ENCODE results near the gene ILKAP. TPM values are rescaled to one million over a fixed set of nuclear protein-coding genes. Genes with fewer than 3 reads are reported as not detected.

Gene ILKAP
- polyA plus RNA-seq (ENCODE audit: insufficient read length): 60.8 TPM
- long read RNA-seq, donor 1, transcript ILKAP-201 (12 exons, 1,490 nt): major isoform, 18 of 21 reads
- long read RNA-seq, donor 1, partial matches to known transcripts: 0 of 21 reads
- long read RNA-seq, donor 1, other reads (novel, unspliced or antisense): 0 of 21 reads
- long read RNA-seq, donor 2, transcript ILKAP-201 (12 exons, 1,490 nt): major isoform, 15 of 20 reads
- long read RNA-seq, donor 2, partial matches to known transcripts: 0 of 20 reads
- long read RNA-seq, donor 2, other reads (novel, unspliced or antisense): 0 of 20 reads
- long read RNA-seq, donor 3, transcript ILKAP-201 (12 exons, 1,490 nt): major isoform, 7 of 11 reads
- long read RNA-seq, donor 3, partial matches to known transcripts: 0 of 11 reads
- long read RNA-seq, donor 3, other reads (novel, unspliced or antisense): 0 of 11 reads
- long read RNA-seq, donor 4, partial matches to known transcripts: 0 of 1 reads
- long read RNA-seq, donor 4, other reads (novel, unspliced or antisense): 0 of 1 reads
- long read RNA-seq, donor 5, transcript ILKAP-201 (12 exons, 1,490 nt): major isoform, 26 of 30 reads
- long read RNA-seq, donor 5, partial matches to known transcripts: 0 of 30 reads
- long read RNA-seq, donor 5, other reads (novel, unspliced or antisense): 0 of 30 reads
- long read RNA-seq, donor 6, transcript ILKAP-201 (12 exons, 1,490 nt): major isoform, 10 of 13 reads
- long read RNA-seq, donor 6, partial matches to known transcripts: 0 of 13 reads
- long read RNA-seq, donor 6, other reads (novel, unspliced or antisense): 0 of 13 reads
- long read RNA-seq, donor 7, transcript ILKAP-201 (12 exons, 1,490 nt): major isoform, 22 of 27 reads
- long read RNA-seq, donor 7, partial matches to known transcripts: 0 of 27 reads
- long read RNA-seq, donor 7, other reads (novel, unspliced or antisense): 0 of 27 reads
- long read RNA-seq, donor 8, partial matches to known transcripts: 0 of 5 reads
- long read RNA-seq, donor 8, other reads (novel, unspliced or antisense): 0 of 5 reads

DNA sequence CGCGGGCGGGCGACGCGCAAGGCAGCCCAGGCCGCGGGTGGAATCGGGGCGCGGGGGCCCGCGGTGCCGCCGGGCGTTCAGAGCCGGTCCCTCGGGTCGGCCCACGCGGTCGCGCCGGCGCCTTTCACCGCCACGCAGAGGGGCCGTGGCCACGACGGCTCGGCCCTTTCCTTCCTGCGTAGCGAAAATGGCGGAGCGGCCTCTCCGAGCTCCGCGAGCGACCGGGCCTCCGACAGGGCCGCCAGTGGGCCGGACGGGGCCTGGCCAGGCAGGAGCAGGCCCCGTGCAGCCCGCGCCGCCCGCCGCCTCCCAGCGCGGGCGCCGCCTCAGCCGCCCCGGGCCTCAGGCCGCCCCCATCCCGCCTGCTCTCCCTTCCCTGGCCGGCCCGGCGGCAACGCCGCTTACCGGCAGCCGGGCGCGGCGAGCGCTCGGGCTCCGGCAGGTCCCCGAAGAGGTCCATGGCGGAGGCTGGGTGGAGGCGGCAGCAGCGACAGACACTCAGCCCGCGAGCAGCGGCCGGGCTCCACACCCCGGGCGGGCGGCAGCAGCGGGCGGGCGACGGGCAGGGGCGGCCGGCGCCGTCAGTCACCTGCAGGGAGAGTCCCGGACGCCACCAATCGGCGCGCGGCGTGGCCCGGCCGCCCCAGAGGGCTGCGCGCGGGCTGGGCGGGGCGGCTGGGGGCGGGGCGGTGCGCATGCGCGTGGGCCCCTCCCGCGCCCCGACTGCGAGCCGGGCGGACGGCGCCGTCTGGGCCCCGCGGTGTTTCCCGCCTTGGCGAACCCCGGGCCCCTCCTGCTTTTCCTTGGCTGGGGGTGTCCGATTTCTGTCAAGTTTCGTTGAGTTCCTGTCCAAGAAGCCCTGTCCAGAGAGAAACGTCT is at the start of gene ILKAP:
TSS of gene ILKAP (minus strand) at position 602 of the 879 bp plus-strand sequence. CDS start at position 460, 142 bp downstream.
- peak; percentile 83 for DNase-seq

DNA sequence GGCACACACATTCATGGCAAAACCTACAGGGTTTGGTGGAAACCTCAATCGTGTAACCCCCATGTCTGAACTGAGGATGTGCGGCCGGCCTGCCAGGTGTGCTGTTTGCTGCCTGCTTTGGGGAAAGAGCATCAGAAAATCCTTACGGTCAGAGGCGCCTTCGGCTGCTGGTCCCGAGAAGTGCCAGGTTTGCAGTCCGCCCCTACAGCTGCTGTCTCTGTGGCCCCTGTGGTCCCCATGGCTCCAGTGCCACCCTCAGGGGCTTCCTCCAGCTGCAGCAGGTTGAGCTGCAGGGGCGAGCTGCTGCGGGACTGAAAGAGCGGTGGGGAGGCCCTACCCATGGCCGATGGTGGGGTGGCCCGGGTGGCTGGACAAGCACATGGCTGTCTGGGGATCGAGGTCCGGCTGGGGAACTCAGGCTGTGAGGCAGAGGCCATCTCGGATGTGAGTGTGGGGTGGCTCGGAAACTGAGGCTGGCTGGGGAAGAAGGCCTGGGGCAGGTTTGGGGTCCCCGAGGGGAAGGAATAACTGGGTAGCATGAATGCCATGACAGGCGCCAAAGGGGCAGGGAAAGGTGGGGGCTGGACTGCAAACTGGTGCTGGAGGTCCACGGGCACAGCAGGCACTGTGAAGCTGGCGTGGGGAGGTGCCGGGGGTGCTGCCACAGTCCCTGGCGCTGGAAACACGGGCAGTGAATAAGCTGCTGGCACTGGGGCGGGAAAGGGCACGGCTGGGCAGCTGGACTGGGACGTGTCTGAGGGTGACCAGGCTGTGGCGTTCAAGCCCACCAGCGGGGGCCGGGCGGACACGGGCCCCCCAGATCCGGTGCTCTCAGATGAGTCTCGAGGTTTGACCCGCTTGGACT is 49.5 kb upstream of the ILKAP start:
- DNase-seq: no peak

DNA sequence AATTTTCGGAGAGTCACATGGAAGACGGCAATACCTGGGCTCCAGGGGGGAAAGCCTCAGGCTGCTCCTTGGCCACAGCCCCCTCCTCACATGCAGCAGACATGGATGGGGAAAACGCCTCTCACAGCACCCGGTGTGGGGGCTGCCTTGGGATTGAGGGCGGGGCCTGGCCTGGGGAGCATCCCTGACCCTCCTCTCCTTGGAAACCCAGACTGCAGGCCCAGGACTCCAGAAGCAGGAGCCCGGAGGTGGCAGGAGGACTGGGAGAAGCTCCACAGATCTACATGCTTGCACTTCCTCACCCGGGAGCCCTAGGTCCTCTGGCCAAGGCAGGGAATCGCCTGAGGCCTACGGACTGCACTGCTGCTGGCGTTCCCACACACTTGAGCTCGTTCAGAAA is 48.5 kb upstream of the ILKAP start:
- DNase-seq: no peak

- no peak for DNase-seq
Observed at GRCh38 chr2:238251331-238251730, 47.8 kb upstream of the ILKAP start.

DNA sequence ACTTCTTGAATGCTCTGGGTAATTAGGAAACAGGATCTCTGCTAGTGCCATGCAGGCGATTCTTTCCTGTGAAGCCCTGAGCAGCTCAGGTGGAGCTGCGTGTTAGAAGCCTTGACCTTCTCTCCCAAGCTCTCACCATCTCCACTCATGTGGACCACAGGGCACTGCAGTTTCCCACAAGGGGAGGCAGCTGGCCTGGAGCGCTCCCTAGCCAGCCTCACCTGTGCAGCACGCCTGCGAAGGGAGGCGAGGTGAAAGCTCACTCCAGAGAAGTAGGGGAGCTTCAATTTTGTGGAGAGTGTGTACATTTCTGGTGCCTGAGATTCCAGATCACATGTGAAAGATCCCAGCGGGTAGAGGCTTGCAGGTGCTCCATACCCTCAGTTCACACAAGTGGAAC is 47.4 kb upstream of the ILKAP start:
- DNase-seq: no peak

- no peak for DNase-seq
Observed at GRCh38 chr2:238247841-238248453, 44.5 kb upstream of the ILKAP start.

DNA sequence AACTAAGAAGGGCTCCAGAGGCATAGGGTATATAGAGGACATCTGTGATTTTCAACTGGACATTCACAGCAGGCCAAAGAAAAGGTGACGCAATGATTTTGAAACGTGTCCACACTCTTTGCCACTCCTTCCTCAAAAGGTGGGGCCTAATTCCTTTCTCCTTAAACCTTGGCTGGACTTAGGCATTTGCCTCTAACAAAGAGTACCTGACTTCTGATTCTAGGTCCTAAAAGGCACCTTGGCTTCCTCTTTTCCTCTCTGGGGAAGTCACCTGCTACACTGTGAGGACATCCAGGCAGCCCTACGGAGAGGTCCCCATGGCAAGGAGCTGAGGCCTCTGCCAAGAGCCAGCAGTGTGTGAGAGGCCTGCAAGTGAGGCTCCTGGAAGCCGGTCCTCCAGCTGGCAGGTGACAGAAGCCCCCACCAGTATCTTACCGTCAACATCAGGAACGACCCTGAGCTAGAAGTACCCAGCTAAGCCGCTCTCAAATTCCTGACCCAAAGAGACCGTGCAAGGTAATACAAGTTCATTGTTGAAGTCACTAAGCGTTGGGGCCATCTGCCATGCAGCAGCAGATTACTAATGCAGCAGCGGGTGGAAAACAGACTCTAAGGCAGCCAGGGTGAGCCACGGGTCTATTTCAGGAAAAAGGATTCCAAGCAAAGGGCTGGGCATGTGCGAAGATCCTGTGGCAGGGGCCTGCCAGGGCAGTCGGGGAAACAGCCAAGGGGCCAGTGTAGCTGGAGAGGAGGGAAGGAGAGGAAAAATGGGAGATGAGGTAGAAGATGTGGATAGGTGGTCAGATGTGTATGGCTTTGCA is 43.7 kb upstream of the ILKAP start:
- no peak for DNase-seq

DNA sequence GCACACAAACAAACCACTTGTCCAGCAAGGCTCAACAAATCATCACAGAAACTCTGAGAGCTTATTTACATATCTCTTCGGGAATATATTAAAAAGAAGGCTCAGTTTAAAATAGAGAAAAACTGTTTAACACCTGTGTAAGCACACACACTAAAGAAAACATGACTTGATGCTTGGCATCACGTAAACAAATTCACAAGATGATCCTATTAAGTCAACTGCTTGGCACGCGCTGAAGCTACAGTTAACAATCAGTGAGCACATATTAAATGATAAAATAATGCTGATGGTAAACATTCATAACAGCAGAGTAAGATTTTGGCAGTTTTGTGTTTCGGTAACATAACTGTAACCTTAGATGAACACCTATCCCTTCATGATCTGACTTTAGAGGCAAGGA is 40.7 kb upstream of the ILKAP start:
- no peak for DNase-seq

DNA sequence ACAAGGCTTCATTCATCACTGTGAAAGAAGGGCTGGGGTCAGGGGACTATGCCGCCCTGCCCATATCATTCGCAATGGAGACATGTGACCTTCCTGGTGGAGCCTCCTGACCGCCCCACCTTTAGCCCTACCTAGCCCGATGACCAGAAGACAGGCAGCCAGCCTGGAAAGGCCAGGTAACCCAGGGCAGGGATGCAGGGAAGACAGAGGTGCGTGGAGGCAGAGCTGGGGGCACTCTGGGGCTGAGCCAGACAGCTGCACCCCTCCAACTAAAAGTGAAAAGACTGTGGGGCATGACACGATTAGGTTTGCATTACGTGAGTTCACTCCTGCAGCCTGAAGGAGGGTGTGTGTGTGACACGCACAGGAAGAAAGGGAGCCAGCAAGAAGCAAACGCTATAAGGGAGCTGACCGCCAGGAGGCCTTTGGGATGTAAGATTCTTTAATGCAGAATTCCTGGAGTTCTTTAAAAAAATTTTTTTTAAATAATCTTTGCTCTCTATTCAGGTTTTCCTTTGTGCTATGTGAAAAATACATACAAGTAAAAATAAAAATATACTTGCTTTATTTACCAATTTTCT is 40.1 kb upstream of the ILKAP start:
- DNase-seq: no peak

DNA sequence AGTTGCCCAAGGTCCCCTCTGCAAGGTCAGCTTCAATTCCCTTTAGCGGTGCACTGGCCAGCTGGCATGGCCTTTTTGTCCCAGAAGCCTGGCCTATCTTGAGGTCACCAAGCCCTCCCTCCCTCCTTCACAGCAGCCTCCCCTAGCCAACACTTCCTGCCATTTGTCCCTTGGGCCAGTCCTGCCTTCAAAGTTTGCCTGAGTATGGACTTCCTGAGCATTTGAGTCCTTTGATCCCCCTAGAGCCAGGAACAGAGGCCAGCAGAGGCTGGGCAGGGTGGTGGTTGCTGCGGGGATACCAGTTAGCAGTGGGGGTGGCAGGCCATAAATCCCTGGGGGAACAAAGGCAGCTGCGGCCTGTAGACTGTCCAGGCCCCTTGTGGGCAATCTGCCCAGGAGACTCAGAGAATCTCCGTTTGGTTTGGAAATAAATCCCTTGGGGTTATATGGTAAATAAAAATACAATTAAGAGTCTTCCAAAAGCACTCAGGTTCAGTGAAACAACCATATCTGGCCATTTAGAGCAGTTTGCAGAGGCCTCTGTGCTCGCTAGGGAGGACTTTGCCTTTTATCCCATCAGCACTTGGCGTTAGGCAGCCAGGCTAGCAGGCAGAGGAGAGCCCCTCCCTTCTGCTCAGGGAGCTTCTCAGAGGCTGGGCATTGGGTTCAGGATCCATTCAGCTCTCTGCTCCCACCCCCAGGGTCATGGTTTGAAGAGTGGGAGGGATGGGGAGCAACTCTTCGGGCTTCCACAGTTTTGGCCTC is 39.4 kb upstream of the ILKAP start:
- DNase-seq: no peak

- no peak for DNase-seq
Observed at GRCh38 chr2:238241970-238242369, 38.5 kb upstream of the ILKAP start.

DNA sequence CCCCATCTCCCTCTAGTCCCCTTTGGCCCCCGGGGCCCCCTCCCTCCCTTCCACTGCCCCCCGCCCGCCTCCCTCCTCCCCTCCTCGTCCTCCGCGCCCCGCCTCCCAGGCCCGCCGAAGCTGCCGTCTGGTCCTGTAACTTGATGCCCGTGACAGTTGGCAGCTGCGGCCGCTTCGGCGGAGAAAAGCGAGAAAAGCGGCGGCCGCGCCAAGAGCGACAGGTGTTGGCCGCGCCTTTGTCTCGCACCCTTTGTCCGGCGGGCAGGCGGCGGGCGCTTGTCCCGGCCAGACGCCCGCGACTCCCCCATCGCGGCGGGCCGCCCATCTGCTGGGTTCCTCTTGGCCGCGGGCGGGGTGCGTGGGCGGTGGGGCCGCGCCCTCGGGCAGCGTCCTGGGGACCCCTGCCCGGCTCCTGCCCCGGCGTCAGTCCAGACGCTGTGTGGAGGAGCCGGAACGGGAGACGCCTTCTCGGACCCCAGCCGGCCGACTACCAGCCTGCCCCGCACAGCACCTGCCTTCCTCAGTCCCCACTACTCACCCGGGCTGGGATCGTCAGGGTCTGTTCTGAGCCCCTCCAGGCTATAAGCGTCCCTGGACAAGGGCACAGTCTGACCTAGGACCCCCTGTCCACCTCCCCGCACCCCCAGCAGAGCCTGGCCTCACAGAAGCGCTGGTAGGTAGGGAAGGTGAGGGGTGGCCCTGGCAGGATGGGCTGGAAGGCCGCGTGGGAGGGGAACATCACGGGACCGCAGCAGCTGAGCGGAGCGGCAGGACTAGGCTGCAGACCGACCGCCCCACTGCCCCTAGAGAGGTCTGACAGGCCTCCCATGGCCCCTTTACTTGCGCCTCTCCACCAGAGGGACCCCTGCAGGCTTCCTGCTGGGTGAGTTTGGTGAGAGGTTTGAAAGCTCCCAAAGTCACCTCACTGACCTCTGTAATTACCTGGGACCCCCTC is 37.5 kb upstream of the ILKAP start:
- DNase-seq: peak; percentile 73

GRCh38 chr2:238239863-238240756 is 36.6 kb upstream of the ILKAP start, which contains the start of gene HES6:
HES6 (minus strand) TSS chr2:238240038; CDS start chr2:238239905, 133 bp downstream.
- peak; percentile 90 for DNase-seq

GRCh38 chr2:238239543-238239862 is 36.0 kb upstream of the ILKAP start:
- DNase-seq: no peak

DNA sequence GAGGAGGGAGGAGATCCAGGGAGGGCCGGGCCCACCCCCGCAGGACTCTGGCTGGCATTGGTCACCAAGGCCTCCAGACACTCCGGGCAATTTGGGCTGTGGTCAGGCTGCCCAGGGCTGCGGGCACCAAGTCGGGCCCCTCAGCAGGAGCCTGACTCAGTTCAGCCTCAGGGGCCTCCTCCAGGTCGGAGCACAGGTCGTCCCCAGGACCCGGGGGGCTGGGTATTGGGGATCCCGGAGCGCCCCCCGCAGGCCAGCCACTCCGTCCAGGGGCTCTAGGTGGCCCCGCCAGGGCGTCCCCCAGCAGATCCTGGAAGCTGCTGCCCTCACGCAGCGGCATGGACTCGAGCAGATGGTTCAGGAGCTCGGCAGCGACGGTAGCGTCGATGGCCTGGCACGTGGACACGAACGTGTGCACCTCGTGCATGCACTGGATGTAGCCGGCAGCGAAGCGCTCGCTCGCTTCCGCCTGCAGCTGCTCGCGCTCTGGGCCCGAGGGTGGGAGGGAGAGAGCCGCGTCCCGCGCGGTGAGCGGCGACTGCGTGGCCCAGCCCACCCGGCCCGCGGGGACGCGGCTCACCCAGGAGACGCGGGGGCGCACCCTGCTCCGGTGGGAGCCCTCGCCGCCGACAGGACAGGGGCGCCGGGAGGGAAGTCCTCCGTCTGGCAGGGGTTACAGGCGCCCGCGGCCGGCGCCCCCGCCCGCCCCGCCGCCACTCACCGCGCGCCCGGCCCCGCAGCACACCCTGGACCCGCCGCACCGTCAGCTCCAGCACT is 35.5 kb upstream of the ILKAP start:
- DNase-seq: no peak
